GM12878 (cell line): Measurements from ENCODE around the gene INTU. TPM values are rescaled to one million over a fixed set of nuclear protein-coding genes. Genes with fewer than 3 reads are reported as not detected.

Source experiments
- ATAC-seq: fragments of 200-7000 bp; cut with Tn5 transposase; 3 replicates; pipeline ENCODE4 v1.9.1; 2020; ENCODE audit warnings: mild to moderate bottlenecking, moderate library complexity
- BruUV-seq: library from RNA; stranded (reverse); fragments of 400-500 nt; replicated peaks from 2 replicates; lab custom pipeline; 2021; lab: Mats Ljungman, UMichigan
- CTCF ChIA-PET: fragments of 300-600 bp; sonication (Branson Sonifier 250); formaldehyde crosslinking; extraction: SDS; loops from one replicate; lab custom pipeline; 2021; ENCODE audit warnings: inconsistent platforms; lab: Yijun Ruan, JAX
- POLR2A ChIA-PET: fragments of 350-600 bp; formaldehyde crosslinking; extraction: SDS; loops from one replicate; lab custom pipeline; 2021; ENCODE audit warnings: inconsistent platforms; lab: Charles Lee
- RAD21 ChIA-PET: fragments of 300-600 bp; sonication (Branson Sonifier 250); formaldehyde crosslinking; loops from one replicate; lab custom pipeline; 2023; ENCODE audit warnings: antibody characterized with exemption; ENCODE audit not compliant: unreplicated experiment; lab: Charles Lee
- SMC1A ChIA-PET: fragments of 300-600 bp; sonication (Branson Sonifier 250); formaldehyde crosslinking; loops from one replicate; lab custom pipeline; 2023; ENCODE audit not compliant: unreplicated experiment, uncharacterized antibody; lab: Charles Lee
- DNase-seq: peaks from one replicate; pipeline ENCODE4 v3.0.0-alpha.2; 2011; ENCODE audit warnings: low read depth, low spot score
- FAIRE-seq: peaks from 3 replicates; lab custom pipeline; 2011; peaks lifted over from hg19 to GRCh38; lab: Jason Lieb, UNC
- H2AFZ ChIP-seq: 2 replicates; pipeline ENCODE4 v1.6.0; 2011; ENCODE audit warnings: low read depth, low read length, control low read depth; ENCODE audit not compliant: control insufficient read depth
- H3K27ac ChIP-seq: 2 replicates; pipeline ENCODE4 v1.5.1; 2011; ENCODE audit warnings: control low read depth; ENCODE audit not compliant: control insufficient read depth, insufficient read depth
- H3K27me3 ChIP-seq, 2 experiments: replicated peaks in 1 of 2; 2 replicates each; pipeline versions ENCODE4 v1.6.0 to v1.6.1; 2011; ENCODE audit warnings: low read length in 1 of 2; ENCODE audit not compliant: control insufficient read depth in 2 of 2, insufficient read depth in 2 of 2
- H3K36me3 ChIP-seq, 2 experiments: 2 replicates each; pipeline ENCODE4 v1.5.1; 2011; ENCODE audit warnings: low read length in 1 of 2; ENCODE audit not compliant: control insufficient read depth in 2 of 2, insufficient read depth in 2 of 2
- H3K4me1 ChIP-seq: 2 replicates; pipeline ENCODE4 v1.6.1; 2011; ENCODE audit warnings: mild to moderate bottlenecking, low read length, moderate library complexity, mixed read lengths; ENCODE audit not compliant: control insufficient read depth, insufficient read depth
- H3K4me2 ChIP-seq: 2 replicates; pipeline ENCODE4 v1.6.0; 2011; ENCODE audit warnings: control low read depth; ENCODE audit not compliant: control insufficient read depth, insufficient read depth
- H3K4me3 ChIP-seq: fragments of 200-600 bp; sonication (generic); 2 replicates; pipeline ENCODE4 v1.5.1; 2016
- H3K79me2 ChIP-seq: 2 replicates; pipeline ENCODE4 v1.6.0; 2011; ENCODE audit warnings: low read length; ENCODE audit not compliant: control insufficient read depth, insufficient read depth
- H3K9ac ChIP-seq: 2 replicates; pipeline ENCODE4 v1.8.0; 2011; ENCODE audit warnings: low read length, control low read depth, mixed read lengths; ENCODE audit not compliant: control insufficient read depth, insufficient read depth
- H3K9me3 ChIP-seq: replicated peaks from 3 replicates; pipeline ENCODE4 v1.5.1; 2011; ENCODE audit warnings: mild to moderate bottlenecking, low read length; ENCODE audit not compliant: control insufficient read depth, insufficient read depth
- H4K20me1 ChIP-seq: 2 replicates; pipeline ENCODE4 v1.6.0; 2011; ENCODE audit not compliant: control insufficient read depth, insufficient read depth
- E2F4 ChIP-seq: IDR thresholded peaks from 2 replicates; pipeline ENCODE4 v1.6.1; 2012; ENCODE audit warnings: low read depth, low read length, improper control_type of control experiment
- ETV6 ChIP-seq, 2 experiments: fragments of 450-650 bp in 1 of 2; IDR thresholded peaks in 1 of 2; conservative IDR thresholded peaks in 1 of 2; 2 replicates each; pipeline ENCODE4 v1.6.1; 2014; ENCODE audit warnings: antibody characterized with exemption in 1 of 2, borderline replicate concordance in 1 of 2, low read depth in 1 of 2, mild to moderate bottlenecking in 1 of 2, moderate library complexity in 1 of 2
- HDAC6 ChIP-seq: fragments of 200-600 bp; sonication (generic); IDR thresholded peaks from one replicate; pipeline ENCODE4 v1.8.0; 2017; ENCODE audit warnings: antibody characterized with exemption; ENCODE audit not compliant: unreplicated experiment
- HDGF ChIP-seq: fragments of 450-650 bp; IDR thresholded peaks from 2 replicates; pipeline ENCODE4 v1.6.1; 2016; ENCODE audit warnings: antibody characterized with exemption
- KLF5 ChIP-seq: fragments of 450-650 bp; IDR thresholded peaks from 2 replicates; pipeline ENCODE4 v1.6.1; 2014; ENCODE audit warnings: mild to moderate bottlenecking; ENCODE audit not compliant: partially characterized antibody
- LARP7 ChIP-seq: fragments of 450-650 bp; IDR thresholded peaks from 2 replicates; pipeline ENCODE4 v1.6.1; 2017; ENCODE audit warnings: mild to moderate bottlenecking
- MEF2A ChIP-seq: IDR thresholded peaks from 2 replicates; pipeline ENCODE4 v1.6.1; 2011; ENCODE audit warnings: low read depth, mild to moderate bottlenecking, low read length, moderate library complexity; ENCODE audit not compliant: insufficient read depth
- MYC ChIP-seq: IDR thresholded peaks from 2 replicates; pipeline ENCODE4 v1.6.1; 2011; ENCODE audit warnings: mild to moderate bottlenecking, low read length, moderate library complexity, inconsistent platforms; ENCODE audit not compliant: insufficient read depth, insufficient replicate concordance, insufficient read length, severe bottlenecking
- NR2C2 ChIP-seq: IDR thresholded peaks from 2 replicates; pipeline ENCODE4 v1.6.1; 2011; ENCODE audit warnings: borderline replicate concordance, low read depth; ENCODE audit not compliant: control insufficient read depth, insufficient read length
- PAX8 ChIP-seq: fragments of 450-650 bp; IDR thresholded peaks from 2 replicates; pipeline ENCODE4 v1.6.1; 2017; ENCODE audit warnings: mild to moderate bottlenecking, moderate library complexity
- PBX3 ChIP-seq: IDR thresholded peaks from 2 replicates; pipeline ENCODE4 v1.6.1; 2011; ENCODE audit warnings: mild to moderate bottlenecking, low read depth, low read length, moderate library complexity; ENCODE audit not compliant: insufficient replicate concordance
- PML ChIP-seq: IDR thresholded peaks from 2 replicates; pipeline ENCODE4 v1.6.1; 2012; ENCODE audit warnings: low read length, inconsistent platforms
- POLR2AphosphoS2 ChIP-seq: IDR thresholded peaks from 2 replicates; pipeline ENCODE4 v1.6.1; 2011; ENCODE audit warnings: low read depth, mild to moderate bottlenecking, low read length, improper control_type of control experiment, moderate library complexity
- SP1 ChIP-seq: IDR thresholded peaks from one replicate; pipeline ENCODE4 v1.6.1; 2011; ENCODE audit warnings: low read depth, low read length
- SUZ12 ChIP-seq: fragments of 200-600 bp; sonication (generic); IDR thresholded peaks from one replicate; pipeline ENCODE4 v1.6.1; 2018; ENCODE audit warnings: antibody characterized with exemption, mild to moderate bottlenecking; ENCODE audit not compliant: unreplicated experiment
- TCF3 ChIP-seq: IDR thresholded peaks from 2 replicates; pipeline ENCODE4 v1.6.1; 2012; ENCODE audit warnings: low read depth, mild to moderate bottlenecking, low read length, borderline replicate concordance; ENCODE audit not compliant: insufficient read depth
- ZNF24 ChIP-seq: fragments of 450-650 bp; IDR thresholded peaks from 2 replicates; pipeline ENCODE4 v1.6.1; 2017; ENCODE audit warnings: antibody characterized with exemption, mild to moderate bottlenecking
- ZNF622 ChIP-seq: fragments of 450-650 bp; IDR thresholded peaks from 2 replicates; pipeline ENCODE4 v1.6.1; 2017; ENCODE audit warnings: mild to moderate bottlenecking, inconsistent platforms
- in situ Hi-C: fragments of 300-500 bp; cut with MboI; formaldehyde crosslinking; loops from 9 replicates; pipeline ENCODE4 v1.14.3; 2018; ENCODE audit warnings: mixed read lengths
- intact Hi-C: fragments of 100-400 bp; cut with micrococcal nuclease; formaldehyde crosslinking; loops from one replicate; pipeline ENCODE4 v1.14.2; 2022; ENCODE audit not compliant: unreplicated experiment
- polyA plus RNA-seq, 11 experiments: library from polyadenylated mRNA; depleted of rRNA in 4 of 11; unstranded in 6 of 11; stranded (reverse) in 5 of 11; fragments of >200 nt; fragmentation: Nextera tagmentation in 4 of 11; fragmentation: Illumina TruSeq in 1 of 11; extraction: Ambion mirVana in 4 of 11; extraction: Trizol in 1 of 11; gene quantifications; 1 replicate in 1 of 11; 2 replicates in 10 of 11; pipeline versions ENCODE4 v1.2.1 to v1.2.3, GENCODE V29; 2011 to 2016; ENCODE audit warnings: inconsistent platforms in 2 of 11, missing spikeins in 2 of 11, low read depth in 1 of 11
- total RNA-seq, 4 experiments: library from RNA; depleted of rRNA in 3 of 4; stranded (reverse); fragments of >200 nt in 3 of 4; fragmentation: Illumina TruSeq in 1 of 4; extraction: Trizol in 1 of 4; gene quantifications; 2 replicates each; pipeline versions ENCODE4 v1.2.1 to v1.2.3, GENCODE V29; 2013 to 2021
- TF ChIP-seq, protein P1 (sequence below): fragments of 450-650 bp; IDR thresholded peaks from 2 replicates; pipeline ENCODE4 v1.6.1; 2018; ENCODE audit warnings: mild to moderate bottlenecking, low read depth, moderate library complexity; ENCODE audit not compliant: partially characterized antibody

INTU gene
- total and polyA plus RNA-seq, 10 of the 15 experiments (the other 5 are each of a cell fraction or from before 2014, with no cell fraction given), result under 0.01 to 0.15 (median 0.01) TPM; not detected in 4

DNA sequence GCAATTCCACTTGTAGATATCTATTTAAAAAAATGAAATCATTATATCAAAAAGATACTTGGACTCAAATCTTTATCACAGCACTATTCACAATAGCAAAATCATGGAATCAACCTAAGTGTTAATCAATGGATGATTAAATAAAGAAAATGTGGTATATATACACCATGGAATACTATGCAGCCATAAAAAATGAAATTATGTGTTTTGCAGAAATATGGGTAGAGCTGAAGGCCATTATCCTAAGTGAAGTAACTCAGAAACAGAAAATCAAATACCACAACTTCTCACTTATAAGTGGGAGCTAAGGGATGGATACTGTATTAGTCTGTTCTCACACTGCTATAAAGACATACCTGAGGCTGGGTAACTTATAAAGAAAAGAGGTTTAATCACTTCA, 14.3 kb upstream of the INTU start:
- no peak overlapping the region for H3K4me2 ChIP-seq
- ChIA-PET RAD21 (no interaction called here), CTCF (no interaction called here), SMC1A (no interaction called here), POLR2A (no interaction called here)
- ATAC-seq (no peak), DNase-seq (no peak), FAIRE-seq (no peak)
- H3K27me3 ChIP-seq, result peaks cover 5 to 14% of the 10 kb centered on the region in 2 experiments
- BruUV-seq, result no TSS peak
- no peak overlapping the region for H2AFZ ChIP-seq
- no peaks in the 10 kb centered on the region for H3K36me3 ChIP-seq
- no peak overlapping the region for H3K27ac ChIP-seq
- H4K20me1 ChIP-seq, result no peaks in the 10 kb centered on the region
- intact Hi-C loops (no loop called here), in situ Hi-C loops (no loop called here)
- no peaks in the 10 kb centered on the region for H3K9me3 ChIP-seq
- H3K4me3 ChIP-seq, result no peak overlapping the region
- H3K9ac ChIP-seq, result no peak overlapping the region
- no peaks in the 10 kb centered on the region for H3K79me2 ChIP-seq
- no peak for TF ChIP-seq NR2C2
- TF ChIP-seq ZNF622, result no peak
- no peak for TF ChIP-seq SUZ12
- no peak for TF ChIP-seq ZNF24
- TF ChIP-seq MEF2A, result no peak
- no peak for TF ChIP-seq PAX8
- TF ChIP-seq LARP7, result no peak
- no peak for TF ChIP-seq HDGF
- TF ChIP-seq HDAC6, result no peak
- no peak for TF ChIP-seq ETV6 (conservative IDR thresholded peaks at IDR 0.05 in 1 of 2, IDR thresholded peaks at IDR 0.05 in 1 of 2; ENCODE audit: borderline replicate concordance in 1 of 2, low read depth in 1 of 2)
- TF ChIP-seq, protein P1, sequence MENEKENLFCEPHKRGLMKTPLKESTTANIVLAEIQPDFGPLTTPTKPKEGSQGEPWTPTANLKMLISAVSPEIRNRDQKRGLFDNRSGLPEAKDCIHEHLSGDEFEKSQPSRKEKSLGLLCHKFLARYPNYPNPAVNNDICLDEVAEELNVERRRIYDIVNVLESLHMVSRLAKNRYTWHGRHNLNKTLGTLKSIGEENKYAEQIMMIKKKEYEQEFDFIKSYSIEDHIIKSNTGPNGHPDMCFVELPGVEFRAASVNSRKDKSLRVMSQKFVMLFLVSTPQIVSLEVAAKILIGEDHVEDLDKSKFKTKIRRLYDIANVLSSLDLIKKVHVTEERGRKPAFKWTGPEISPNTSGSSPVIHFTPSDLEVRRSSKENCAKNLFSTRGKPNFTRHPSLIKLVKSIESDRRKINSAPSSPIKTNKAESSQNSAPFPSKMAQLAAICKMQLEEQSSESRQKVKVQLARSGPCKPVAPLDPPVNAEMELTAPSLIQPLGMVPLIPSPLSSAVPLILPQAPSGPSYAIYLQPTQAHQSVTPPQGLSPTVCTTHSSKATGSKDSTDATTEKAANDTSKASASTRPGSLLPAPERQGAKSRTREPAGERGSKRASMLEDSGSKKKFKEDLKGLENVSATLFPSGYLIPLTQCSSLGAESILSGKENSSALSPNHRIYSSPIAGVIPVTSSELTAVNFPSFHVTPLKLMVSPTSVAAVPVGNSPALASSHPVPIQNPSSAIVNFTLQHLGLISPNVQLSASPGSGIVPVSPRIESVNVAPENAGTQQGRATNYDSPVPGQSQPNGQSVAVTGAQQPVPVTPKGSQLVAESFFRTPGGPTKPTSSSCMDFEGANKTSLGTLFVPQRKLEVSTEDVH, result no peak
- no peak for TF ChIP-seq TCF3
- no peak for TF ChIP-seq POLR2AphosphoS2
- TF ChIP-seq KLF5, result no peak
- TF ChIP-seq MYC, result no peak
- TF ChIP-seq SP1, result no peak
- no peak for TF ChIP-seq PBX3
- TF ChIP-seq PML, result no peak
- no peak for TF ChIP-seq E2F4
- H3K4me1 ChIP-seq, result no peaks in the 10 kb centered on the region
